ENCODE results near the gene RNASE1.

Gene RNASE1

GRCh38 chr14:20805485-20805884 lies 2.8 kb upstream of the RNASE1 start:
- TF ChIP-seq CTCF (IDR thresholded peaks at IDR 0.05; ENCODE audit: extremely low read depth, missing control alignments) = no peak
- no peak for DNase-seq (ENCODE audit: low spot score)

- TF ChIP-seq CTCF (IDR thresholded peaks at IDR 0.05; ENCODE audit: extremely low read depth, missing control alignments) = no peak
- DNase-seq (ENCODE audit: low spot score) = no peak
Measured at GRCh38 chr14:20803223-20803622, 579 bp upstream of the RNASE1 start.

- no peak for TF ChIP-seq CTCF (IDR thresholded peaks at IDR 0.05; ENCODE audit: extremely low read depth, missing control alignments)
Measured at GRCh38 chr14:20801726-20802125, 918 bp downstream of the RNASE1 start.

GRCh38 chr14:20799892-20800544 lies 2.6 kb downstream of the RNASE1 start:
- no peak for TF ChIP-seq CTCF (IDR thresholded peaks at IDR 0.05; ENCODE audit: extremely low read depth, missing control alignments)
- no peak for DNase-seq (ENCODE audit: low spot score)

More at GRCh38 chr14:20801726-20802125, 918 bp downstream of the RNASE1 start:
- no peak for DNase-seq (ENCODE audit: low spot score)

- DNase-seq (ENCODE audit: low spot score) = no peak
- no peak for TF ChIP-seq CTCF (IDR thresholded peaks at IDR 0.05; ENCODE audit: extremely low read depth, missing control alignments)
Measured at GRCh38 chr14:20799456-20799891, 3.2 kb downstream of the RNASE1 start.

GRCh38 chr14:20798932-20799331 lies 3.7 kb downstream of the RNASE1 start:
- no peak for TF ChIP-seq CTCF (IDR thresholded peaks at IDR 0.05; ENCODE audit: extremely low read depth, missing control alignments)
- DNase-seq (ENCODE audit: low spot score) = no peak

GRCh38 chr14:20798318-20798717 lies 4.3 kb downstream of the RNASE1 start:
- DNase-seq (ENCODE audit: low spot score) = no peak

More at GRCh38 chr14:20798318-20798717, 4.3 kb downstream of the RNASE1 start:
- TF ChIP-seq CTCF (IDR thresholded peaks at IDR 0.05; ENCODE audit: extremely low read depth, missing control alignments) = no peak
